RWPE1 (cell line): Measurements from ENCODE around the gene STAU1.
"Not testable (repeated sequence)": the region's sequence is repeated elsewhere in the genome, so short reads cannot be mapped to it uniquely, and the experiment has no call there.

Source experiments
- CTCF ChIA-PET: fragments of 350-600 bp; sonication (Branson Sonifier 250); formaldehyde crosslinking; extraction: SDS; loops from one replicate; lab custom pipeline; 2021; lab: Yijun Ruan, JAX
- POLR2A ChIA-PET: fragments of 400-600 bp; formaldehyde crosslinking; extraction: SDS; loops from one replicate; lab custom pipeline; 2020; ENCODE audit warnings: antibody characterized with exemption; ENCODE audit not compliant: low non-redundant PET; lab: Yijun Ruan, JAX
- DNase-seq: peaks from one replicate; pipeline ENCODE4 v3.0.0; 2012; ENCODE audit warnings: low spot score
- H3K27ac ChIP-seq: fragments of 450-650 bp; 2 replicates; pipeline ENCODE4 v1.5.1; 2017
- CTCF ChIP-seq: fragments of 450-650 bp; conservative IDR thresholded peaks from 2 replicates; pipeline ENCODE4 v1.5.1; 2017; ENCODE audit warnings: low read depth, mild to moderate bottlenecking

The STAU1 gene

GRCh38 chr20:49106328-49106727 lies 81.8 kb downstream of the STAU1 start:
- no peak for TF ChIP-seq CTCF
- POLR2A ChIA-PET = no interaction called here

DNA sequence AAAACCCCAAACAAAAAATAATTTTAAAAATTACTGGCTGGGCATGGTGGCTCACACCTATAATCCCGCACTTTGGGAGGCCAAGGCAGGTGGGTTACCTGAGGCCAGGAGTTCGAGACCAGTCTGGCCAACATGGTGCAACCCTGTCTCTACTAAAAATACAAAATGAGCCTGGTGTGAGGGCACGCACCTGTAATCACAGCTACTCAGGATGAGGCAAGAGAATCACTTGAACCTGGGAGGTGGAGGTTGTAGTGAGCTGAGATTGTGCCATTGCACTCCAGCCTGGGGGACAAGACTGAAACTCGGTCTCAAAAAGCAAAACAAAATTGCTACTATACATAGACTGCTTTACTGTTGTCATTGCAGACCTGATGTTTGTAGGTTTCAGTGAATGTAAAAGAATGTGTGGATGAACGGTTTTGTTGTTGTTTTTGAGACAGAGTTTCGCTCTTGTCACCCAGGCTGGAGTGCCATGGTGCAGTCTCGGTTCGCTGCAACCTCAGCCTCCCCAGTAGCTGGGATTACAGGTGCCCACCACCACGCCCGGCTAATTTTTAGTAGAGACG lies 83.1 kb downstream of the STAU1 start:
- POLR2A ChIA-PET, CTCF ChIA-PET, DNase-seq: not testable (repeated sequence)
- H3K27ac ChIP-seq = peak overlapping the region; percentile 2; the same call in 1 of the 2 replicates

More at GRCh38 chr20:49106328-49106727, 81.8 kb downstream of the STAU1 start:
- no peak for DNase-seq
- CTCF ChIA-PET = interaction anchor here (0.6 to 0.9 kb wide), 3 partner anchors 28 to 111 kb away, joined by 3 to 4 read pairs (median 3); no protein-coding TSS in a partner anchor
- H3K27ac ChIP-seq = no peak overlapping the region

GRCh38 chr20:49104365-49104648 lies 83.8 kb downstream of the STAU1 start:
- ChIA-PET CTCF (interaction anchor here (0.5 to 0.9 kb wide), 2 partner anchors 8 to 1083 kb away, joined by 3 to 4 read pairs; no protein-coding TSS in a partner anchor), POLR2A (no interaction called here)
- no peak for DNase-seq
- 0 out of 2 replicates have a peak overlapping the region, but pooled peaks have one; percentile 3 for H3K27ac ChIP-seq
- TF ChIP-seq CTCF = no peak

DNA sequence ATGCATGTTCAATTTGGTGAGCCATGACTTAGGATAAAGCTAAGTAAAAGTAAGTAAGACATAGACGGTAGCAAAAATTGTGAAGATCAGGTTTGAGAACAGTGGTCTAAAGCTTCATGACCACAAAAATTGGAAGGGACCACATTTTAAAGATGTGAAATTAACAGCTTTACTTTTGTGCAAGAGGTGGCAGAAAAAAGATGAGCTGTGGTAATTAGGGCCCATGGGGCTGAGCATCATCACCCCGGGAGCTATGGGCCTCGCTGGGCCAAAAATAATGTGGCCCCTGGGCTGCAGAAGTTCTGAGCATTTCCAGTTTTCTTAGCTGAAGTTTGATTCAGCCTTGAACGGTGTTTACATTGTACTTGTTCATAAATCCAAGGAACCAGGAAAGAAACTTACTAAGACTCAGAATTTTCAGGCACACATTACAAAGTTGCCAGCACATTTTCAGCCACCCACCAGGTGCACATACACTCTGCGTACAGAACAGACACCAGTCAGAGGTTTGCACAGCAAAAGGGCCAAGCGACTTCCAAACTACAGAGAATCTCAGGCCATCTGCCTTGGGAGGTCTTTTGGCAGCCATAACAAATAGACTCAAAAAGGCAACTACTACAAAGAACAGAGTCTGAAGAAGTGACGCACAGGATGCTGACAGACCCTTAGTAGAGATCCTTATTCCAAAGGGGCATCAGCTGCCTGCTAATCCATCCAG lies 84.3 kb downstream of the STAU1 start:
- no peak for TF ChIP-seq CTCF
- ChIA-PET POLR2A (no interaction called here), CTCF (interaction anchor here (0.9 kb wide), 1 partner anchor 8 kb away, joined by 3 read pairs; no protein-coding TSS in a partner anchor)
- DNase-seq = no peak
- 0 out of 2 replicates have a peak overlapping the region, but pooled peaks have one; percentile 3 for H3K27ac ChIP-seq

DNA sequence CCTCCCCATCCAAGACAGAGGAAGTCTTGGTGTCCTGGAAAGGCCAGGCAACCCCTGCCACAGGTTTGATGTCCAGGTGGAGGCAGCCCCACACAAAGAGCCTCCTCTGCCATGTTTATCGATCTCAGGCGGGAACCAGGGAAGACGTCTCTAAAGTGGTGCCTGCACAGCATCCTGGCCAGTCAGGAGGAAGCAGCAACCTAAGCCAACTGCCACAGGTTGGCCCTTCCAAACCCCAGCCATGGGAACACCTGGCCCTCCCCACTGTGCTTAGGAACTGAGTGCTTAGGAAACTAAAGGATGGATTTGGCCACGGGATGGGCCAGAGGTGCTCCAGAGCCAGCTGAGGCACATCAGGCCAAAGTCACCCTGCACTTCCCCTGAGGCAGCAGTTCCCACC lies 85.1 kb downstream of the STAU1 start:
- POLR2A ChIA-PET = no interaction called here
- DNase-seq = no peak
- CTCF ChIA-PET = no interaction called here
- TF ChIP-seq CTCF = no peak
- H3K27ac ChIP-seq = peak overlapping the region; percentile 3; the same call in 1 of the 2 replicates

GRCh38 chr20:49100972-49101371 lies 87.2 kb downstream of the STAU1 start:
- H3K27ac ChIP-seq = no peak overlapping the region
- CTCF ChIA-PET = interaction anchor here (0.6 to 1.2 kb wide), 3 partner anchors 16 to 145 kb away, joined by 3 to 5 read pairs (median 3); no protein-coding TSS in a partner anchor
- POLR2A ChIA-PET = no interaction called here

GRCh38 chr20:49100292-49100691 lies 87.8 kb downstream of the STAU1 start:
- ChIA-PET POLR2A (interaction anchor here (0.6 kb wide), 1 partner anchor 9 kb away, joined by 3 read pairs; no protein-coding TSS in a partner anchor), CTCF (interaction anchor here (1.1 to 1.2 kb wide), 2 partner anchors 15 to 117 kb away, joined by 3 to 5 read pairs; no protein-coding TSS in a partner anchor)
- not testable (repeated sequence) for DNase-seq, H3K27ac ChIP-seq

More at GRCh38 chr20:49100972-49101371, 87.2 kb downstream of the STAU1 start:
- no peak for TF ChIP-seq CTCF
- DNase-seq = no peak
